SK-N-SH treated with all-trans-retinoic acid at 6 μM for 48 hours (cell line): Measurements from ENCODE around the gene MYO3A.

ENCODE experiments used
- ARNTL ChIP-seq: fragments of 450-650 bp; formaldehyde crosslinking; IDR thresholded peaks from 2 replicates; pipeline ENCODE4 v1.5.0; 2020; ENCODE audit warnings: low read depth, mild to moderate bottlenecking, moderate library complexity, borderline replicate concordance
- BACH2 ChIP-seq: fragments of 250-450 bp; sonication (Bioruptor Pico); IDR thresholded peaks from 2 replicates; pipeline ENCODE4 v1.9.0; 2021; ENCODE audit warnings: mild to moderate bottlenecking, borderline replicate concordance
- CSDC2 ChIP-seq: fragments of 250-450 bp; sonication (Bioruptor Pico); IDR thresholded peaks from 2 replicates; pipeline ENCODE4 v1.5.0; 2020; ENCODE audit warnings: mild to moderate bottlenecking, moderate library complexity
- CSRNP3 ChIP-seq: fragments of 250-450 bp; sonication (Bioruptor Pico); IDR thresholded peaks from 2 replicates; pipeline ENCODE4 v1.5.1; 2021; ENCODE audit warnings: mild to moderate bottlenecking, moderate library complexity
- GLIS3 ChIP-seq: fragments of 250-450 bp; sonication (Bioruptor Pico); IDR thresholded peaks from 2 replicates; pipeline ENCODE4 v1.5.0; 2020; ENCODE audit warnings: mild to moderate bottlenecking, moderate library complexity
- ISL1 ChIP-seq: fragments of 250-450 bp; sonication (Bioruptor Pico); IDR thresholded peaks from 2 replicates; pipeline ENCODE4 v2.1.2; 2022; ENCODE audit warnings: mild to moderate bottlenecking, moderate library complexity
- OSR1 ChIP-seq: fragments of 250-450 bp; sonication (Bioruptor Pico); IDR thresholded peaks from 2 replicates; pipeline ENCODE4 v1.8.0; 2022; ENCODE audit warnings: moderate library complexity, mild to moderate bottlenecking, inconsistent platforms
- RARB ChIP-seq: fragments of 250-450 bp; sonication (Bioruptor Pico); IDR thresholded peaks from 2 replicates; pipeline ENCODE4 v1.8.0; 2021; ENCODE audit warnings: mild to moderate bottlenecking, moderate library complexity
- SNAI2 ChIP-seq: fragments of 250-450 bp; sonication (Bioruptor Pico); IDR thresholded peaks from 2 replicates; pipeline ENCODE4 v1.5.0; 2020; ENCODE audit warnings: mild to moderate bottlenecking, moderate library complexity
- ZFP30 ChIP-seq: fragments of 450-650 bp; formaldehyde crosslinking; IDR thresholded peaks from 2 replicates; pipeline ENCODE4 v1.5.0; 2022; ENCODE audit warnings: mild to moderate bottlenecking, moderate library complexity
- ZNF565 ChIP-seq: fragments of 450-650 bp; formaldehyde crosslinking; conservative IDR thresholded peaks from 2 replicates; pipeline ENCODE4 v1.5.0; 2020; ENCODE audit warnings: low read depth, mild to moderate bottlenecking, moderate library complexity
- ZNF8 ChIP-seq: fragments of 450-650 bp; formaldehyde crosslinking; IDR thresholded peaks from 2 replicates; pipeline ENCODE4 v1.5.0; 2020; ENCODE audit warnings: mild to moderate bottlenecking, moderate library complexity
- TF ChIP-seq, protein P1 (sequence below): fragments of 250-450 bp; sonication (Bioruptor Pico); IDR thresholded peaks from 2 replicates; pipeline ENCODE4 v1.8.0; 2020; ENCODE audit warnings: mild to moderate bottlenecking, moderate library complexity, borderline replicate concordance
- TF ChIP-seq, protein P2 (sequence below): fragments of 250-450 bp; sonication (Bioruptor Pico); IDR thresholded peaks from 2 replicates; pipeline ENCODE4 v1.5.1; 2020; ENCODE audit warnings: low read depth, mild to moderate bottlenecking, moderate library complexity

DNA sequence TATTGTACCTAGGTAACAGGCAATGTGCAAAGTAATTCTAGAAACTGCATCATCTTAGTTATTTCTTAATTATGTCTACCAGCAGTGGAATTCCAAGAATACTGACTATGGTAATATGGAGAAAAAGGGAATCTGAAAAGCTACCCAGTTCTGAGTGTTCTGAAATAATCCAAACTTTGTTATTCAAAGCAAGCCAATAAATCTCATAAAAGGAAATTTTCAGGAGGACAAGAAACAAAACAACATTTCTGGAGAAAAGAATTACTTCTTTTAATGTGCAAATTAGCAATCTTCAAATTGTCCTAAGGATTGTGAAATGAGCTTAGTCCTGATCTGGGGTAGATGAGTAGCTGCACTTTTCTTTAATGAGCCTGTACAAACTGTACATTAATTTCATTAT, 88.8 kb downstream of the MYO3A start:
- TF ChIP-seq ZNF565: no peak
- TF ChIP-seq BACH2 (CRISPR knock-in tag): no peak
- no peak for TF ChIP-seq RARB
- no peak for TF ChIP-seq ZFP30 (CRISPR knock-in tag)
- TF ChIP-seq CSRNP3 (CRISPR knock-in tag): no peak
- no peak for TF ChIP-seq ZNF8 (CRISPR knock-in tag)
- no peak for TF ChIP-seq OSR1 (CRISPR knock-in tag)
- TF ChIP-seq GLIS3 (CRISPR knock-in tag): no peak
- TF ChIP-seq ISL1 (CRISPR knock-in tag): no peak
- TF ChIP-seq, protein P1, sequence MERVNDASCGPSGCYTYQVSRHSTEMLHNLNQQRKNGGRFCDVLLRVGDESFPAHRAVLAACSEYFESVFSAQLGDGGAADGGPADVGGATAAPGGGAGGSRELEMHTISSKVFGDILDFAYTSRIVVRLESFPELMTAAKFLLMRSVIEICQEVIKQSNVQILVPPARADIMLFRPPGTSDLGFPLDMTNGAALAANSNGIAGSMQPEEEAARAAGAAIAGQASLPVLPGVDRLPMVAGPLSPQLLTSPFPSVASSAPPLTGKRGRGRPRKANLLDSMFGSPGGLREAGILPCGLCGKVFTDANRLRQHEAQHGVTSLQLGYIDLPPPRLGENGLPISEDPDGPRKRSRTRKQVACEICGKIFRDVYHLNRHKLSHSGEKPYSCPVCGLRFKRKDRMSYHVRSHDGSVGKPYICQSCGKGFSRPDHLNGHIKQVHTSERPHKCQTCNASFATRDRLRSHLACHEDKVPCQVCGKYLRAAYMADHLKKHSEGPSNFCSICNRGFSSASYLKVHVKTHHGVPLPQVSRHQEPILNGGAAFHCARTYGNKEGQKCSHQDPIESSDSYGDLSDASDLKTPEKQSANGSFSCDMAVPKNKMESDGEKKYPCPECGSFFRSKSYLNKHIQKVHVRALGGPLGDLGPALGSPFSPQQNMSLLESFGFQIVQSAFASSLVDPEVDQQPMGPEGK: no peak
- TF ChIP-seq, protein P2, sequence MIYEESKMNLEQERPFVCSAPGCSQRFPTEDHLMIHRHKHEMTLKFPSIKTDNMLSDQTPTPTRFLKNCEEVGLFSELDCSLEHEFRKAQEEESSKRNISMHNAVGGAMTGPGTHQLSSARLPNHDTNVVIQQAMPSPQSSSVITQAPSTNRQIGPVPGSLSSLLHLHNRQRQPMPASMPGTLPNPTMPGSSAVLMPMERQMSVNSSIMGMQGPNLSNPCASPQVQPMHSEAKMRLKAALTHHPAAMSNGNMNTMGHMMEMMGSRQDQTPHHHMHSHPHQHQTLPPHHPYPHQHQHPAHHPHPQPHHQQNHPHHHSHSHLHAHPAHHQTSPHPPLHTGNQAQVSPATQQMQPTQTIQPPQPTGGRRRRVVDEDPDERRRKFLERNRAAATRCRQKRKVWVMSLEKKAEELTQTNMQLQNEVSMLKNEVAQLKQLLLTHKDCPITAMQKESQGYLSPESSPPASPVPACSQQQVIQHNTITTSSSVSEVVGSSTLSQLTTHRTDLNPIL (CRISPR knock-in tag): no peak
- TF ChIP-seq SNAI2 (CRISPR knock-in tag): no peak
- no peak for TF ChIP-seq ARNTL (CRISPR knock-in tag)
- no peak for TF ChIP-seq CSDC2 (CRISPR knock-in tag)
